ENCODE data around the gene ITGA5.
A peak's percentile ranks its signal among the peaks of the same experiment; 100 is the strongest.
"Not testable (repeated sequence)": the region's sequence is repeated elsewhere in the genome, so short reads cannot be mapped to it uniquely, and the experiment has no call there.

Gene ITGA5

GRCh38 chr12:54358945-54359761 is 59.9 kb downstream of the ITGA5 start:
- DNase-seq (ENCODE audit: insufficient read length) (peak; percentile 96), FAIRE-seq (peak; percentile 96)
- TF ChIP-seq POLR2A (IDR thresholded peaks at IDR 0.05; ENCODE audit: low read depth, low read length) (0 out of 2 replicates have a peak, but pooled peaks have one; percentile 21), TAF1 (IDR thresholded peaks at IDR 0.05; ENCODE audit: borderline replicate concordance, low read depth, low read length) (no peak), POLR2AphosphoS5 (IDR thresholded peaks at IDR 0.05; ENCODE audit: low read depth, low read length) (peak; percentile 33; the same call in 1 of the 2 replicates)

- DNase-seq (ENCODE audit: insufficient read length) (no peak), FAIRE-seq (no peak)
- TF ChIP-seq TAF1 (IDR thresholded peaks at IDR 0.05; ENCODE audit: borderline replicate concordance, low read depth, low read length) (no peak), POLR2AphosphoS5 (IDR thresholded peaks at IDR 0.05; ENCODE audit: low read depth, low read length) (no peak), POLR2A (IDR thresholded peaks at IDR 0.05; ENCODE audit: low read depth, low read length) (no peak)
Observed at GRCh38 chr12:54358191-54358944, 60.7 kb downstream of the ITGA5 start.

GRCh38 chr12:54357506-54358190 is 61.4 kb downstream of the ITGA5 start:
- TF ChIP-seq POLR2AphosphoS5 (IDR thresholded peaks at IDR 0.05; ENCODE audit: low read depth, low read length) (no peak), TAF1 (IDR thresholded peaks at IDR 0.05; ENCODE audit: borderline replicate concordance, low read depth, low read length) (no peak), POLR2A (IDR thresholded peaks at IDR 0.05; ENCODE audit: low read depth, low read length) (no peak)
- DNase-seq (ENCODE audit: insufficient read length) (no peak), FAIRE-seq (no peak)

- FAIRE-seq (no peak), DNase-seq (ENCODE audit: insufficient read length) (no peak)
- no peak for TF ChIP-seq TAF1 (IDR thresholded peaks at IDR 0.05; ENCODE audit: borderline replicate concordance, low read depth, low read length)
- no peak for TF ChIP-seq POLR2AphosphoS5 (IDR thresholded peaks at IDR 0.05; ENCODE audit: low read depth, low read length)
- TF ChIP-seq POLR2A (IDR thresholded peaks at IDR 0.05; ENCODE audit: low read depth, low read length): no peak
Observed at GRCh38 chr12:54356951-54357356, 62.1 kb downstream of the ITGA5 start.

GRCh38 chr12:54356228-54356627 is 62.8 kb downstream of the ITGA5 start:
- TF ChIP-seq POLR2A (IDR thresholded peaks at IDR 0.05; ENCODE audit: low read depth, low read length): no peak
- TF ChIP-seq TAF1 (IDR thresholded peaks at IDR 0.05; ENCODE audit: borderline replicate concordance, low read depth, low read length): no peak
- TF ChIP-seq POLR2AphosphoS5 (IDR thresholded peaks at IDR 0.05; ENCODE audit: low read depth, low read length): no peak
- DNase-seq (ENCODE audit: insufficient read length) (no peak), FAIRE-seq (no peak)

- no peak for FAIRE-seq
- no peak for DNase-seq (ENCODE audit: insufficient read length)
- no peak for TF ChIP-seq POLR2AphosphoS5 (IDR thresholded peaks at IDR 0.05; ENCODE audit: low read depth, low read length)
- no peak for TF ChIP-seq TAF1 (IDR thresholded peaks at IDR 0.05; ENCODE audit: borderline replicate concordance, low read depth, low read length)
- no peak for TF ChIP-seq POLR2A (IDR thresholded peaks at IDR 0.05; ENCODE audit: low read depth, low read length)
Observed at GRCh38 chr12:54355104-54355815, 63.8 kb downstream of the ITGA5 start.

- DNase-seq (ENCODE audit: insufficient read length); FAIRE-seq: not testable (repeated sequence)
Observed at GRCh38 chr12:54354271-54354670, 64.8 kb downstream of the ITGA5 start.

GRCh38 chr12:54352891-54353874 is 65.9 kb downstream of the ITGA5 start:
- TF ChIP-seq POLR2AphosphoS5 (IDR thresholded peaks at IDR 0.05; ENCODE audit: low read depth, low read length): no peak
- no peak for TF ChIP-seq TAF1 (IDR thresholded peaks at IDR 0.05; ENCODE audit: borderline replicate concordance, low read depth, low read length)
- TF ChIP-seq POLR2A (IDR thresholded peaks at IDR 0.05; ENCODE audit: low read depth, low read length): no peak
- FAIRE-seq (no peak), DNase-seq (ENCODE audit: insufficient read length) (no peak)

- TF ChIP-seq TAF1 (IDR thresholded peaks at IDR 0.05; ENCODE audit: borderline replicate concordance, low read depth, low read length) (no peak), POLR2AphosphoS5 (IDR thresholded peaks at IDR 0.05; ENCODE audit: low read depth, low read length) (no peak), POLR2A (IDR thresholded peaks at IDR 0.05; ENCODE audit: low read depth, low read length) (no peak)
Observed at GRCh38 chr12:54352022-54352531, 67.0 kb downstream of the ITGA5 start.

GRCh38 chr12:54351341-54351740 is 67.7 kb downstream of the ITGA5 start:
- FAIRE-seq (no peak), DNase-seq (ENCODE audit: insufficient read length) (no peak)
- no peak for TF ChIP-seq TAF1 (IDR thresholded peaks at IDR 0.05; ENCODE audit: borderline replicate concordance, low read depth, low read length)
- no peak for TF ChIP-seq POLR2AphosphoS5 (IDR thresholded peaks at IDR 0.05; ENCODE audit: low read depth, low read length)
- no peak for TF ChIP-seq POLR2A (IDR thresholded peaks at IDR 0.05; ENCODE audit: low read depth, low read length)

More at GRCh38 chr12:54352022-54352531, 67.0 kb downstream of the ITGA5 start:
- DNase-seq (ENCODE audit: insufficient read length) (no peak), FAIRE-seq (no peak)

All from GM12892 (cell line).